ENCODE measurements around the gene GREM2. TPM values are rescaled to one million over a fixed set of nuclear protein-coding genes. Genes with fewer than 3 reads are reported as not detected.
A peak's percentile ranks its signal among the peaks of the same experiment; 100 is the strongest.

Gene GREM2
- total RNA-seq, 1 donor from 2014 or later: 0.05 TPM

DNA sequence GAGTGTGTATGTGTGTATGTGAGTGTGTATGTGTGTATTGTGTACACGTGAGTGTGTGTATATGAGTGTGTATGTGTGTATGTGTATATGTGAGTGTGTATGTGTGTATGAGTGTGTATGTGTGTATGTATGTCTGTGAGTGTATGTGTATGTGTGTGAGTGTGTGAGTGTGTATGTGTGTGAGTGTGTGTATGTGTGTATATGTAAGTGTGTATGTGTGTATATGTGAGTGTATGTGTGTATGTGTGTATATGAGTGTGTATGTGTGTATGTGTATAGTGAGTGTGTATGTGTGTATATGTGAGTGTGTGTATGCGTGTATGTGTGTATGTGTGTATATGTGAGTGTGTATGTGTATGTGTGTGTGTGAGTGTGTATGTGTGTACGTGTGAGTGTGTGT lies 49.2 kb downstream of the GREM2 start:
- intact Hi-C loops (cut with micrococcal nuclease): no loop called here
- no peak overlapping the region for H3K4me3 Mint-ChIP-seq
- H3K27ac Mint-ChIP-seq: no peak overlapping the region
- no peaks in the 10 kb centered on the region for H3K9me3 Mint-ChIP-seq
- H3K36me3 Mint-ChIP-seq (ENCODE audit: low read depth): no peaks in the 10 kb centered on the region
- H3K4me1 Mint-ChIP-seq: no peaks in the 10 kb centered on the region
- no peak for DNase-seq
- peaks cover 2% of the 10 kb centered on the region for H3K27me3 Mint-ChIP-seq

GRCh38 chr1:240562111-240562590 lies 49.8 kb downstream of the GREM2 start:
- Mint-ChIP-seq H3K27me3 (peaks cover 2% of the 10 kb centered on the region), H3K9me3 (no peaks in the 10 kb centered on the region), H3K4me1 (no peaks in the 10 kb centered on the region), H3K4me3 (no peak overlapping the region), H3K27ac (no peak overlapping the region), H3K36me3 (ENCODE audit: low read depth) (no peaks in the 10 kb centered on the region)
- no peak for DNase-seq
- intact Hi-C loops (cut with micrococcal nuclease): no loop called here

GRCh38 chr1:240559781-240560180 lies 52.2 kb downstream of the GREM2 start:
- intact Hi-C loops (cut with micrococcal nuclease): no loop called here
- Mint-ChIP-seq H3K4me3 (no peak overlapping the region), H3K36me3 (ENCODE audit: low read depth) (no peaks in the 10 kb centered on the region), H3K27me3 (no peaks in the 10 kb centered on the region), H3K9me3 (no peaks in the 10 kb centered on the region), H3K27ac (no peak overlapping the region), H3K4me1 (no peaks in the 10 kb centered on the region)
- no peak for DNase-seq

DNA sequence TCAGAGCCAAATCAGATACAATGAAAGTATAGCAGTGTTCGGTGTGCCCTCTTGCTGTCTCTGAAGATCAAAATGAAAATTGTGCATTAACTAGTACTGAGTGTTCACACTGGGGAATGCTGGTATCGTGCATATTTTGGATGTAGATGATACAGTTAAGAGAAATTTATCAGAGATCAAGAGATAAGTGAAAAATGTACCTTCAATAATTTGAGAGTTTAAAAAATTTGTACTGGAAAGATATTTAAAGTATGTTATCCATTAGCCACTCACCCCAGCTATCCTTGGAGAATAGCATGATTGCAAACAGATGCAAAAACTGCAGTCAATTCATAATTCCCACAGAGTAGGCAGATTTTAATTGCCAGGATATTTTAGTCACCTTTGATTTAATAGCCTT lies 56.4 kb downstream of the GREM2 start:
- intact Hi-C loops (cut with micrococcal nuclease): no loop called here
- DNase-seq: no peak
- Mint-ChIP-seq H3K27me3 (no peaks in the 10 kb centered on the region), H3K4me1 (no peaks in the 10 kb centered on the region), H3K9me3 (no peaks in the 10 kb centered on the region), H3K27ac (no peak overlapping the region), H3K4me3 (no peak overlapping the region), H3K36me3 (ENCODE audit: low read depth) (no peaks in the 10 kb centered on the region)

DNA sequence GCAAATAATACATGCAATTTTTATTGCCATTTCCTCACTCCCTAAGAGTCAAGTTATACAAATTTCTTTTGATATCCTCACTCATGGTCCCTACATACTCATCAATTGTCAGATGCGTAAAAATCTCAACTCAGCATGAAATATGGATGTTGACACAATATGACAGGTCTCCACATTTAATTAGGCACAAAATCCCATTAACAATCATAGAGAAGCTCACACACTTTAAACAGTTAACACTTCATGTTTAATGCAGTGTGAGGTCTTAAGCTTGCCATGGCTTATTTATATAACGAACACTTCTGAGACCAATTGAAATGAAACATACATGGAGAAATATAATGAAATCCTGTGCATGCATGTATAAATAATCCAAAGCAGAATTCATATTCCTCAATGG lies 58.6 kb downstream of the GREM2 start:
- no peaks in the 10 kb centered on the region for H3K4me1 Mint-ChIP-seq
- no peaks in the 10 kb centered on the region for H3K9me3 Mint-ChIP-seq
- intact Hi-C loops (cut with micrococcal nuclease): no loop called here
- no peaks in the 10 kb centered on the region for H3K36me3 Mint-ChIP-seq (ENCODE audit: low read depth)
- no peaks in the 10 kb centered on the region for H3K27me3 Mint-ChIP-seq
- no peak overlapping the region for H3K27ac Mint-ChIP-seq
- no peak for DNase-seq
- no peak overlapping the region for H3K4me3 Mint-ChIP-seq

DNA sequence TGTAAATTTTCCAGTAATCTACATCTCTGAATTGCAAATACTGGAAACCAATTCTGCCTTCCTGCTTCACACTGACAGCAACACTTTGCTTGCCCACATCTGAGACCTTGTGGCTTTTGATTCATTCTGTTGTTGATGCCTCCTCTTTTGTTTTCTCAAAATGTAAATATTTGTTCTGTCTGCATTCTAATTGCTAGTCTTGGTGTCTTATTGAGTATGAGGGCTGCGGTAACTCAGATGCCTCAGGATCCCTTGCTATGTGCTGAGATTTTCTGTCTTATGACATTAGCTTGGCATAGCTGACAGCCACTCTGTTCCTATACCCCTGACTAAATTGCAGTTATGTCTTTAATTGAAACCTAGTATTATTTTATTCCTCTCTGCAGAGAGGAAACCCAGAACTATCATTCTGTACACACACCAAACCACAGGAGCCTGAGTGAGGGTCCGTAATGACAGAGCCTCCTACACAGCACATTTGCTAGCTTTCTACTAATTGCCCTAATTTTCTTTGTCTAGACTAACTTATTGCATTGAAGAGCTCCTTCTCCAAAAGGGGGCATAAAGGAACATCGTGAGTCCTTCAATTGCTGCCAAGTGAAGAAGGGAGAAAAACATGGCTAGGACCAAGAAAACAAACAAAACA lies 72.1 kb downstream of the GREM2 start:
- H3K4me3 Mint-ChIP-seq: no peak overlapping the region
- H3K27me3 Mint-ChIP-seq: no peaks in the 10 kb centered on the region
- intact Hi-C loops (cut with micrococcal nuclease): no loop called here
- no peak overlapping the region for H3K27ac Mint-ChIP-seq
- no peaks in the 10 kb centered on the region for H3K36me3 Mint-ChIP-seq (ENCODE audit: low read depth)
- peaks cover 5% of the 10 kb centered on the region for H3K9me3 Mint-ChIP-seq
- H3K4me1 Mint-ChIP-seq: peaks cover 1% of the 10 kb centered on the region
- peak; percentile 58 for DNase-seq

DNA sequence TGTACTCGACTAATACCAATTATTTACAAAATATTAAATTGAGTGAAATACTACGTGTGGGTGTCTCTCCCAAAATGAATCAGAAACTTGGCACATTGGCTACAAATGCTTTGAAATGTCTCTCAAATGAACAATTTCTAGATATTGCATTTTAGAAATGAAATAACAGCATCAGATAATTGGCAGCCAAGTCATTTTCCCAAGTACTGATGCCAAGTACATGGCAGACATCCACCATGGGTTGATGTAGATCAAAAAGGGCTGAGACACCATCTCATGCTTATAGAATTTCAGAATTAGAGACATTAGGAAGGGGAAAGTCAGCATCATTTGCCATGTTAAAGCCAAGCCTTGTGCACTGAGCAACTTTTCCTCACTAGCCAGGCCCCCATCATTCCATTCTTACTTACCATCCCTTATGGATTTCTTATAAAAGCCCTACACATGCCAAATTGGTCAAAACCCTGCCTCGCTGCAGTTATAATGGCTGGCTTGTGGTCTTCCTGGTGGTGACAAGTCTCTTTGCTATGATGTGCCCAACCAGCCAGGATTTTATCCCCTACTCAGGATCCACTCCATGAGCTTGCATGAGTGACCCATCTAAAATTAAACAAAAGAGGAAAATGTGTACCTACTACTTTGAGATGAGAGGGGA lies 73.1 kb downstream of the GREM2 start:
- Mint-ChIP-seq H3K4me3 (no peak overlapping the region), H3K9me3 (peaks cover 10% of the 10 kb centered on the region), H3K27me3 (no peaks in the 10 kb centered on the region), H3K4me1 (peaks cover 1% of the 10 kb centered on the region), H3K27ac (no peak overlapping the region), H3K36me3 (ENCODE audit: low read depth) (no peaks in the 10 kb centered on the region)
- no peak for DNase-seq
- intact Hi-C loops (cut with micrococcal nuclease): no loop called here

DNA sequence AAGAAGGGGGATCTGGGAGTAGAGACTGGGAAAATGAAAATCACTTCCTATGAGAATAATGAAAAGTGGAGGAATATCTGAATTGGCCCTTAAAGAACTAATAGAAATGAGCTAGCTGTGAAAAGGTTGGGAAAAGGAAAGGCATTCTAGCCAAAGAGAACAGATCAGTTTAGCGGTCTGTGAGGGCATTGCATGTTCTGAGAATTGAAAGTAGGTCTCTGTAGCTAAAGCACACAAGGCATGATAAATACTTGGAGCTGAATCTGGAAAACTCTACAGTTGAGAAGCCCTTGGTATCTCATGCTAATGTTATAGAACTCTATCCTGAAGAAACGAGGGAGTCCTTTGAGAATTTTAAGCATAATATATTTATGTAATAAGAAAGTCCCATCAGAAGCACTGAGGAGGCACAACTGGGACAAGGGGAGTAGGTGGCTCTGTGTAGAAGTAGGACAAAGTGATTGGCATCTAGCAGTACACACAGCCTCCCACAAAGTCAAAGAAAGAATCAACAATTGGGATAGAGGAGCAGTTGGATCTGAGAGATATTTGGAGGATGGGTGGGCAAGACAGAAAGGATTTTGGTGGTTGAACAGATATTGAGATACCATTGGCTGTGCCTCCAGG lies 78.7 kb downstream of the GREM2 start:
- Mint-ChIP-seq H3K4me1 (no peaks in the 10 kb centered on the region), H3K27ac (no peak overlapping the region)
- intact Hi-C loops (cut with micrococcal nuclease): no loop called here

GRCh38 chr1:240528591-240528990 lies 83.4 kb downstream of the GREM2 start:
- Mint-ChIP-seq H3K36me3 (ENCODE audit: low read depth) (no peaks in the 10 kb centered on the region), H3K4me3 (no peak overlapping the region), H3K4me1 (no peaks in the 10 kb centered on the region), H3K27me3 (no peaks in the 10 kb centered on the region), H3K27ac (no peak overlapping the region), H3K9me3 (peaks cover 7% of the 10 kb centered on the region)
- no peak for DNase-seq
- intact Hi-C loops (cut with micrococcal nuclease): no loop called here

More for the DNA sequence above, 78.7 kb downstream of the GREM2 start:
- Mint-ChIP-seq H3K36me3 (ENCODE audit: low read depth) (no peaks in the 10 kb centered on the region), H3K4me3 (no peak overlapping the region), H3K9me3 (peaks cover 14% of the 10 kb centered on the region), H3K27me3 (no peaks in the 10 kb centered on the region)
- DNase-seq: no peak

- H3K36me3 Mint-ChIP-seq (ENCODE audit: low read depth): no peaks in the 10 kb centered on the region
- no peak for DNase-seq
- no peak overlapping the region for H3K4me3 Mint-ChIP-seq
- no peak overlapping the region for H3K27ac Mint-ChIP-seq
- no peaks in the 10 kb centered on the region for H3K4me1 Mint-ChIP-seq
- no peaks in the 10 kb centered on the region for H3K27me3 Mint-ChIP-seq
- intact Hi-C loops (cut with micrococcal nuclease): no loop called here
- no peaks in the 10 kb centered on the region for H3K9me3 Mint-ChIP-seq
Measured at GRCh38 chr1:240527086-240527485, 84.9 kb downstream of the GREM2 start.

DNA sequence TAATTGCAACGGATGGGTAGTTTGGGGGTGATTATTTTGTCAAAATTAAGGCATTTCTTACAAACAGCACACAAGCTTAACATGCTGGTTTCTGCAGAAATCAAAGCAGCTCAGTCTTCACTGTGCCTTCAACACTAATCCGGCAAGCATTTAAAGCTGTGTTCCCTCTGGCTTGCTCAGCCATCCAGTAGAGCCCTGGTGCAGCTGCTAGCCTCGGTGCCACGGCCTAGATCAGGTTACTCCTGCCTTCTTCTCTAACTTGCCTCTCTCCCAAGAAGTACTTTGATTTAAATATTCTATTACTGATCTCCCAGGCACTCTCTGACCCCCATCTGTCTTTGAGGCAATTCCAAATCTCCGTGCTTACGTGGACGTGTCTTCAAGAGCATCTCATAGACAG lies 85.6 kb downstream of the GREM2 start:
- H3K27me3 Mint-ChIP-seq: no peaks in the 10 kb centered on the region
- intact Hi-C loops (cut with micrococcal nuclease): no loop called here
- no peak overlapping the region for H3K4me3 Mint-ChIP-seq
- H3K9me3 Mint-ChIP-seq: no peaks in the 10 kb centered on the region
- no peak for DNase-seq
- no peaks in the 10 kb centered on the region for H3K4me1 Mint-ChIP-seq
- no peak overlapping the region for H3K27ac Mint-ChIP-seq
- H3K36me3 Mint-ChIP-seq (ENCODE audit: low read depth): no peaks in the 10 kb centered on the region

GRCh38 chr1:240524356-240525069 lies 87.4 kb downstream of the GREM2 start:
- Mint-ChIP-seq H3K36me3 (ENCODE audit: low read depth) (no peaks in the 10 kb centered on the region), H3K4me1 (no peaks in the 10 kb centered on the region), H3K4me3 (no peak overlapping the region), H3K9me3 (no peaks in the 10 kb centered on the region), H3K27me3 (no peaks in the 10 kb centered on the region), H3K27ac (no peak overlapping the region)
- intact Hi-C loops (cut with micrococcal nuclease): no loop called here
- no peak for DNase-seq

DNA sequence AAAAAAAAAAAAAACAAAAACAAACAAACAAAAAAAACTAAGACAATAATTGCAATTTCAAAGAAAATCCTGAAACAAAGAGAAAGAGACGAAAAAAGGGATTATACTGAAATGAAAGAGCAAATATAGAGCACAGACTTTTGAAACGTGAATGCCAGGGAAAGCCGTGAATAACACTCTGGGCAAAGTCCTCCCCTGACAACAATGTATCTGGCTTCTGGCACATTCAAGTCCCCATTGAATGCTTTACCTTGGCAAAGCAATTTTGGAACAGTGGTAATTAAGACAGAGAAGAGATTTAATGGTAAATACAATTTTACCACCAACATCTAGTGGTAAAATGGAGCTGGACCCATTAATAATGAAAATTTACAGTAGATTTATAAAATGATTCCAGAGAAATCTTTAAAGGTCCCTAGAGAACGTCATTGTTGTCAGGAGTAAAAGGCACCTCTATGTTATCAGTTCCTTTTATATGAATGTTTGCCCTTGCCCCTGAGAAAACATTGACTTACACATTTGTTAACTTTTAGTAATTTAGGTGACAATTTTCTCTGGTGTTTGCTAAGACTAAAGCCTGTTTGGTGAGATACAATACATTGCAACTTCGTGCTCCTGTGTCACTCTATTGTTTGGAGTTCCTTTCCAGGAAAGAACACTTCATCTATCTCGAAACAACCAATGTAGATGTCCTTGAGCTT lies 89.7 kb downstream of the GREM2 start:
- Mint-ChIP-seq H3K36me3 (ENCODE audit: low read depth) (no peaks in the 10 kb centered on the region), H3K27ac (no peak overlapping the region), H3K4me1 (no peaks in the 10 kb centered on the region), H3K27me3 (no peaks in the 10 kb centered on the region), H3K4me3 (no peak overlapping the region), H3K9me3 (no peaks in the 10 kb centered on the region)
- DNase-seq: no peak
- intact Hi-C loops (cut with micrococcal nuclease): no loop called here

All from activated CD4-positive, alpha-beta T cell treated with anti-CD3 and anti-CD28 coated beads, Interleukin-2, amount 10 ng/mL, durations not matched to agents 24 days and 14 days (primary cell).